HG02884 (cell line): ENCODE measurements around the gene CBLB.

Source experiments
- ATAC-seq: cut with Tn5 transposase; IDR thresholded peaks from one replicate; pipeline ENCODE4 v1.9.1; 2021; ENCODE audit warnings: mild to moderate bottlenecking, moderate library complexity; ENCODE audit not compliant: unreplicated experiment

CBLB gene

GRCh38 chr3:105868742-105869530 lies at the start of gene CBLB:
Gene CBLB, minus strand, starts transcription at chr3:105869012. Its CDS starts 1,435 bp downstream, at chr3:105867577.
- peak; percentile 80 for ATAC-seq

- ATAC-seq = no peak
Measured at GRCh38 chr3:105916767-105917166, 48.0 kb upstream of the CBLB start.

DNA sequence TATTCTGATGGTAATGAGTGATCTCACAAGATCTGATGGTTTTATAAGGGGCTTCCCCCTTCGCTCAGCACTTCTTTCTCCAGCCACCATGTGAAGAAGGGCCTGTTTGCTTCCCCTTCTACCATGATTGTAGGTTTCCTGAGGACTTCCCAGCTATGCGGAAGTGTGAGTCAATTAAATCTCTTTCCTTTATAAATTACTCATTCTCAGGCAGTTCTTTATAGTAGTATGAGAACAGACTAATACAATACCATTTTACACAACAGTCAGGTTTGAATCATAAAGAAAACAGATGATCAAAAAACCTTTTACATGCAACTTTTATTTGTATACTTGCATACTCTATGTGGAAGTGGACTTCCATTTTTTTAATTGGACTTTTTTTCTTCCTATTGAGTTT lies 46.7 kb upstream of the CBLB start:
- no peak for ATAC-seq

GRCh38 chr3:105913616-105914015 lies 44.8 kb upstream of the CBLB start:
- ATAC-seq = no peak

GRCh38 chr3:105912891-105913290 lies 44.1 kb upstream of the CBLB start:
- ATAC-seq = no peak

DNA sequence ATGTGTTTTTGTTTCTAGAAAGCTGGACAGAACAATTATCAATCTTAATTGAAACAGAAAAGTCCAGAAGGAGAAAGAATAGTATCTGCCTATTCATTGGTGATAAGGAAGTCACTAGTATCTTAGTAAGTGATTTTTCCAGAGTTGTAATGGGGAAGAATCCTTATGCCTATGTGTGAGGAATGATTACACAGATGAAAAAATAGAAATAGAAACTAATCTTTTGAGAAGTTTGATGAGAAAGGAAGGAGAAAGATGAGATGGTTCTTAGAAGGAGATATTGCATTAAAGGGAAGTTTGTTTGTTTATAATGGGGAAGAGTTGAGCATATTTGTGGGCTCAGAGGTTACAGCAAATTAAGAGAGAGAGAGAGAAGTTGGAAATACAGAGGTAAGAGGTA lies 42.7 kb upstream of the CBLB start:
- no peak for ATAC-seq

- peak; percentile 66 for ATAC-seq
Measured at GRCh38 chr3:105907777-105908176, 39.0 kb upstream of the CBLB start.

DNA sequence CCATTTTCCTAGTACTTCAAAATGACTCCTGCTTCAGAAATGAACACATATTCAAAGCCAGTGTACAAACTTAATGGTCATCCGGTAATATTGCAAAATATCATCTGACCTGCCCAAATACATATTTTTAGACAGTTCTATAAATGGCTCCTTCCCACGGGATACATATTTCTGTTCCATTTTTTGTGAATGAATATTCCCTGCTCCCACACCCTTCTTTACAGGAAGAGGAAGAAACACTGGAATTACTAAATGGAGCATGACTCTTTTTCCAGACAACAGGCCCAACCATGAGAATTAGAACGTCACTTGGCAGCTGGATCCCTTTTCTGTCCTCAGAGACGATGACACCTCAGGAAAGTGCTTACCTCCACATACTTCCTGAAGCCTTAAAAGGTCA lies 38.0 kb upstream of the CBLB start:
- ATAC-seq = no peak

DNA sequence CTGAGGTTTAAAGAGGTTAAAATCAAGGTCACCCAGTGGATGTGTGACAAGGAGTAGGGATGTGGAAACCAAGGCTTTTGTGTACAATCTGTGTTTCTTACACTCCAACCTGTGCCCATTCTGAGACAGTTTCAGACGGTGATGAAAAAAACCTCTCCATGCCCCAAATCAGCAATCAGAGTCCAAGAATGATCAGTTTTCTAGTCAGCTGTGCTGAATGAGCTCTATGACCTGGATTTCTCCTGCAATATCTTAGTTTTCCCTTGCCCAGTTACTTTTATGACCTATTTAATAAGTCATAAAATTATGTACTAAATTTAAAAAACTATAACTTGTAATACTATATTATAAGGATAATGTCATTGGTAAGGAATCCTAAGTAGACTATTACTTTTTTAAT lies 37.5 kb upstream of the CBLB start:
- no peak for ATAC-seq

GRCh38 chr3:105905328-105905727 lies 36.5 kb upstream of the CBLB start:
- ATAC-seq = no peak

GRCh38 chr3:105904678-105905284 lies 36.0 kb upstream of the CBLB start:
- no peak for ATAC-seq

- no peak for ATAC-seq
Measured at GRCh38 chr3:105904251-105904650, 35.4 kb upstream of the CBLB start.

- no peak for ATAC-seq
Measured at GRCh38 chr3:105899516-105899915, 30.7 kb upstream of the CBLB start.

DNA sequence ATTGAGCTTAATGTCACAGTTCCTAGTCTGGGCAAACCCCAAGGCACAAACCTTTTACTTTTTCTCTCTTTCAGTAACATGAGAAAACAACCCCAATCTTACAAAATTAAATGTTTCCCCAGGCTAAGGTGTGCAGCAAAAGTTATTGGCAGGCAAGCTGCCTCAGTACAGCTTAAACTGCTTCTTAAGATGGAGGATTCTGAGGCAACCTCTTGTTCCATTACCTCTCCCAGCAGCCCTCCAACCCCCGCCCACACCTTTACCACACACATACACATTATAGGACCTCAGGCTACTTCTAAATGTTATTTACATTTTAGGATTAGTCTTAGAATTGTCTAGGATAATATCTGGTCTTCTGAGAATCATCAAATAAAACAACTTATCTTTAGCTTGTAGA lies 22.3 kb upstream of the CBLB start:
- no peak for ATAC-seq

DNA sequence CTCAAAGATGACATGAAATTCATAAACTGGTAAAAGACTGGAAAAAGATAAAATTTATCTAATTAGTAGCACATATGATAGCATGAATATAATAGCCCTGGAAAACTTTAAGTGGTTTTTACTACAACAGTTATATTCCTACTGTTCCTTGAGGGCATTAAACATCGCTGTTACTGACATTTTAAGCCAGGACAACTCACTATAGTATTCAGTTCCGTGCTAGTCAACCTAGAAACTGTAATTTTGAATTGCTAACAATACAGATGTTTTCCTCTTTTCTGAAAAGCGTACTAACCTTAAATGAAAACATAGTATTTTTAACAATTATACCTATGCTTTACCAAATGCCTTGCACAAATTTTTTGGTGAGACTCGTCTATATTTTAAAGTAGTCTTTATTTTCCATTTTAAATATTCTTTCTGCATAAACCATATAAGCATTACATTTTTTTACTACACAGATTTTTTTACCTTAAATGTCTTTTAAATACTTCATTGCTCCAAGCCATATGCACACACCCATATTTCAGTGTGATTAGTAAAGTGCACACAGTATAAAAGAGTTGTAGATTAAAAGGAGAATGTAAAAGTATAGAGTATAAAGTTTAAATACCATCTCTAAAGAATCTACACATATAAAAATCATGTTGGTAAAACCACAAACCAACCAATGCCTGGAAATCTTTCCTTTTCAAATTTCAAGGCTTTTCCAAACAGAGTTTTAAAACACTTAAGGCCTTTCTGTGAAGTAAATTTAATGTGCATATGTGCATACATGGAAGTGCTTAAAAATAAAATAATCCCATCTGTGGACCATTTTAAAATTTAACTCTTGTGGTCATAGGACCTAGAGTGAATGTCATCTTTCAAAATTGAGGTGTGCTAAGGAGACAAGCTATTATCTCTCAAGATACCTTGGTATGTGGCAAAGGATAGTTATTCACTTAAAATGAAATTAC lies 20.1 kb upstream of the CBLB start:
- ATAC-seq = no peak

GRCh38 chr3:105885256-105885655 lies 16.4 kb upstream of the CBLB start:
- no peak for ATAC-seq

DNA sequence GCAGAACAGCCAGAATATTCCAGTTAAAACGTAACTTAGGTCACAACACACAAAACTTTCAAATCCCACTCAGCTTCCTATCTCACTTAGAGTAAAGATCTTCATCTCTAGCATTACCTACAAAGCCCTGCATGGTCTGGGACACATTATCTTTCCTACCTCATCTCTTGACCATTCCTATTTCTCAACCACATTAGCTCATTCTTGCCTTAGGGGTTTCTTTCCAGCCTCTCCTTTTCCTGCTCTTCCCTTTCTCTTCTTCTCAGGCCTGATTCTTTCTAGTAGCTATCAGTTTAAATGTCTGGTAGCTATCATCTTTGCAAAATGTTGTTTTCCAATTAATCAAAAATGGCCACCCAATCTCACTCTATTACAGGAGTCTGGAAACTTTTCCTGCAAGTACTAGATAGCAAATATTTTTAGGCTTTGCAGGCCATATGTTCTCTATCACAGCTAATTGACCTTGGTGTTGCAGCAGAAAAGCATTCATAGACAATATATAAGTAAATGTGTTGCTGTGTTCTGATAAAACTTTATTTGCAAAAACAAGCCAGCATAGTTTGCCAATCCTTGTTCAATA lies 15.1 kb upstream of the CBLB start:
- ATAC-seq = no peak

- no peak for ATAC-seq
Measured at GRCh38 chr3:105880681-105881290, 12.0 kb upstream of the CBLB start.

DNA sequence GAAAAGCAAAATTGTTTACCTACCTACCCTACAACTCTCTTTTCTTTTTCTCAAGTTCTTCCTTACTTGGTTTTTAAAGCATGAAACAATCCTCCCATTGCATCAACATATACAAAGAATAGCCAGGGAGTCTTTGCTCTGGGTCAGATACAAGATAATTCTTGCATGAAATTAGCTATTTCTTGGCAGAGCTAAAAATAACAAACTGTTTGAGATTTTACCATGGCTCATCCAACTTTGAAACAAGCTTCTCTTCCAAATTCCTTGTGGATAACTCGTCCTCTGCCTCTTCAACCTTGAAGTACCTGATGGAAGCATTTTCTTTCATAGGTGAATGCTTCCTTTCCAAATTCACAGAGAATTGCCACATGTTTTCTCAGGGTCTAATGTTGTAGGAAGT lies 9.2 kb upstream of the CBLB start:
- ATAC-seq = no peak

DNA sequence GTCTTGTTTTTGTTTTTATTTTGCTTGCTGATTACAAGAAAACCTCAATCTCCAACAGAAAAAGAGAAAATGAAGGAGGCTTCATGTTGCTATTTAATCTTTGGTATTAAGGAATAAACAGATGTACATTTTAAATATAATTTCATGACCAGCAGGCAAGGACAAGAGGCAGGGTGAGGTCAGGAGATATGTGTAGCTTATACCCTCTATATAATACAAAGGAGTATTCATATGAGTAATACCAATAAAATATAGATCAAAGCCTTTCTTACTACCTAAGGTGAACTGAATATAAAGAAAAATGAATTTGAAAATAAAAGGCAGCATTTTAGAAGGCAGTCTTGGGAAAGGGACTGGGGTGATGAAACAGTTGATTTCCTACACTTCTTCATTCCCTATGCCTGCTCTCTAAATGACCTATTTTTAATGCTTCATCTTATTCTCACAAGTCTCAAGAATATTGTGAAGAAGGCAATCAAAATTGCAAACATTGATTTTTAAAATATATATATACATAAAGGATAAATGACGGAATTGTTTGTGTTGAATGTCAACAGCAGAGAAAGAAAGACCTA lies 8.6 kb upstream of the CBLB start:
- no peak for ATAC-seq
